Ovary (tissue), 3 donors: ENCODE data around the gene DELE1.

Source experiments
- CTCF ChIP-seq, 3 donors: fragments of 450-650 bp in 2 of 3; fragments of 200-600 bp in 1 of 3; IDR thresholded peaks; one replicate each; pipeline versions ENCODE4 v1.5.1 to v1.8.0; 2016 to 2022; ENCODE audit warnings: antibody characterized with exemption in 3 of 3, mild to moderate bottlenecking in 1 of 3
- EP300 ChIP-seq: sonication (generic); formaldehyde crosslinking; IDR thresholded peaks from one replicate; pipeline ENCODE4 v1.6.1; 2017; ENCODE audit warnings: antibody characterized with exemption
- donor health status: DM: no; HTN: no; CAD: no.

- TF ChIP-seq CTCF (IDR thresholded peaks at IDR 0.05) (no peak), EP300 (no peak)
These were observed 19.1 kb upstream of the DELE1 start for GRCh38 chr5:141904551-141904950.
